Loucy (cell line): ENCODE results near the gene SPRYD3.
A peak's percentile ranks its signal among the peaks of the same experiment; 100 is the strongest.

Source experiments
- H2AFZ ChIP-seq: fragments of 200-600 bp; sonication (generic); 2 replicates; pipeline ENCODE4 v1.6.0; 2016; ENCODE audit warnings: antibody characterized with exemption, mild to moderate bottlenecking, low read length, moderate library complexity
- H3F3A ChIP-seq: fragments of 200-600 bp; 2 replicates; pipeline ENCODE4 v1.6.0; 2016; ENCODE audit warnings: antibody characterized with exemption, low read depth, mild to moderate bottlenecking
- H3K27me3 ChIP-seq: fragments of 200-600 bp; sonication (generic); 2 replicates; pipeline ENCODE4 v1.6.1; 2014; ENCODE audit warnings: low read length, mild to moderate bottlenecking; ENCODE audit not compliant: insufficient read depth, poor library complexity, severe bottlenecking
- H3K36me3 ChIP-seq: fragments of 200-600 bp; sonication (generic); 2 replicates; pipeline ENCODE4 v1.6.1; 2016; ENCODE audit warnings: low read length; ENCODE audit not compliant: insufficient read depth
- H3K4me1 ChIP-seq: fragments of 200-600 bp; sonication (generic); 2 replicates; pipeline ENCODE4 v1.5.1; 2014; ENCODE audit warnings: low read length, mild to moderate bottlenecking; ENCODE audit not compliant: insufficient read depth, poor library complexity, severe bottlenecking
- H3K4me2 ChIP-seq: fragments of 200-600 bp; sonication (generic); 2 replicates; pipeline ENCODE4 v1.6.0; 2014; ENCODE audit warnings: antibody characterized with exemption, low read length, low read depth, mild to moderate bottlenecking; ENCODE audit not compliant: poor library complexity, severe bottlenecking
- H3K4me3 ChIP-seq: fragments of 200-600 bp; sonication (generic); 2 replicates; pipeline ENCODE4 v1.5.1; 2014; ENCODE audit warnings: low read length, mild to moderate bottlenecking, mixed read lengths; ENCODE audit not compliant: poor library complexity, severe bottlenecking
- H3K79me2 ChIP-seq: fragments of 200-600 bp; sonication (generic); 2 replicates; pipeline ENCODE4 v1.6.1; 2014; ENCODE audit warnings: low read length; ENCODE audit not compliant: insufficient read depth
- H3K9ac ChIP-seq: fragments of 200-600 bp; sonication (generic); 2 replicates; pipeline ENCODE4 v1.6.0; 2014; ENCODE audit warnings: mild to moderate bottlenecking, low read depth, low read length, moderate library complexity; ENCODE audit not compliant: poor library complexity, severe bottlenecking
- H3K9me2 ChIP-seq: fragments of 200-600 bp; sonication (generic); replicated peaks from 2 replicates; pipeline ENCODE4 v1.6.1; 2016; ENCODE audit warnings: low read depth, low read length, mixed read lengths
- H3K9me3 ChIP-seq: fragments of 200-600 bp; sonication (generic); 2 replicates; pipeline ENCODE4 v1.6.1; 2014; ENCODE audit warnings: mild to moderate bottlenecking, antibody characterized with exemption, low read length, low read depth; ENCODE audit not compliant: insufficient read depth
- H4K20me1 ChIP-seq: fragments of 200-600 bp; sonication (generic); 2 replicates; pipeline ENCODE4 v1.6.0; 2014; ENCODE audit warnings: antibody characterized with exemption, low read length, mild to moderate bottlenecking; ENCODE audit not compliant: insufficient read depth, poor library complexity, severe bottlenecking
- EZH2phosphoT487 ChIP-seq: fragments of 200-600 bp; IDR thresholded peaks from 2 replicates; pipeline ENCODE4 v1.6.1; 2018; ENCODE audit warnings: antibody characterized with exemption, mild to moderate bottlenecking, moderate library complexity, borderline replicate concordance
- TF ChIP-seq, protein P1 (sequence below): fragments of 200-600 bp; sonication (generic); conservative IDR thresholded peaks from 2 replicates; pipeline ENCODE4 v1.5.1; 2014; ENCODE audit warnings: mild to moderate bottlenecking, antibody characterized with exemption, low read length

The SPRYD3 gene

DNA sequence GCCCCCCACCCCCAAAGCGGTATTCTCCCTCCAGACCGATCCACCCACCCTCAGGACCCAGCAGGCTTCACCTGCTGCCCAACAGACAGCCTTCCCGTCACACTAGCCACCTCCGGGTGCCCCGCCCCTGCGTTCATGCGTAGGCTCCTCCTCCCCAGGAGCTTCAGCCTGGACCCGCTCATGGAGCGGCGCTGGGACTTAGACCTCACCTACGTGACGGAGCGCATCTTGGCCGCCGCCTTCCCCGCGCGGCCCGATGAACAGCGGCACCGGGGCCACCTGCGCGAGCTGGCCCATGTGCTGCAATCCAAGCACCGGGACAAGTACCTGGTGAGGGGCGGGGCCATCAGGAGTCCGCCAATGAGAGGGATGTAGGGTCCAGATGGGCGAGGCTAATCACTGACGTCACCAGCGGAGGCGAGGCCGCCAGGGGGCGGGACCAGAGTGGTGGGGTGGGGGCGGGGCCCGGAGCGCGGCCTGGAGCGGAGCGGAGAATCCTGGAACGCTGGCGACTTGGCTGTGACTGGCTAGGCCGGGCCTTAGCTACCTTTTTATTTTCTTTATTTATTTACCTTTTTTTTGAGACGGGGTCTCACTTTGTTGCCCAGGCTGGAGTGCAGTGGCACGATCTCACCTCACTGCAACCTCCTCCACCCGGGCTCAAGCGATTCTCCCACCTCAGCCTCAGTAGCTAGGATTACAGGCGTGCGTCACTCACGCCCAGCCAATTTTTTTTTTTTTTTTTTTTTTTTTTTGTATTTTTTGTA is 24.9 kb downstream of the SPRYD3 start:
- Histone ChIP-seq H3K9ac (peak overlapping the region; percentile 48), H3K9me3 (no peaks in the 10 kb centered on the region), H3K9me2 (no peaks in the 10 kb centered on the region), H3K4me1 (peaks cover 14% of the 10 kb centered on the region), H2AFZ (peak overlapping the region; percentile 100), H3K36me3 (no peaks in the 10 kb centered on the region), H3K4me2 (peak overlapping the region; percentile 87), H3K27me3 (no peaks in the 10 kb centered on the region), H4K20me1 (no peaks in the 10 kb centered on the region), H3F3A (no peaks in the 10 kb centered on the region), H3K4me3 (peak overlapping the region; percentile 94), H3K79me2 (no peaks in the 10 kb centered on the region)
- TF ChIP-seq, protein P1, sequence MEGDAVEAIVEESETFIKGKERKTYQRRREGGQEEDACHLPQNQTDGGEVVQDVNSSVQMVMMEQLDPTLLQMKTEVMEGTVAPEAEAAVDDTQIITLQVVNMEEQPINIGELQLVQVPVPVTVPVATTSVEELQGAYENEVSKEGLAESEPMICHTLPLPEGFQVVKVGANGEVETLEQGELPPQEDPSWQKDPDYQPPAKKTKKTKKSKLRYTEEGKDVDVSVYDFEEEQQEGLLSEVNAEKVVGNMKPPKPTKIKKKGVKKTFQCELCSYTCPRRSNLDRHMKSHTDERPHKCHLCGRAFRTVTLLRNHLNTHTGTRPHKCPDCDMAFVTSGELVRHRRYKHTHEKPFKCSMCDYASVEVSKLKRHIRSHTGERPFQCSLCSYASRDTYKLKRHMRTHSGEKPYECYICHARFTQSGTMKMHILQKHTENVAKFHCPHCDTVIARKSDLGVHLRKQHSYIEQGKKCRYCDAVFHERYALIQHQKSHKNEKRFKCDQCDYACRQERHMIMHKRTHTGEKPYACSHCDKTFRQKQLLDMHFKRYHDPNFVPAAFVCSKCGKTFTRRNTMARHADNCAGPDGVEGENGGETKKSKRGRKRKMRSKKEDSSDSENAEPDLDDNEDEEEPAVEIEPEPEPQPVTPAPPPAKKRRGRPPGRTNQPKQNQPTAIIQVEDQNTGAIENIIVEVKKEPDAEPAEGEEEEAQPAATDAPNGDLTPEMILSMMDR, result no peak
- no peak for TF ChIP-seq EZH2phosphoT487

DNA sequence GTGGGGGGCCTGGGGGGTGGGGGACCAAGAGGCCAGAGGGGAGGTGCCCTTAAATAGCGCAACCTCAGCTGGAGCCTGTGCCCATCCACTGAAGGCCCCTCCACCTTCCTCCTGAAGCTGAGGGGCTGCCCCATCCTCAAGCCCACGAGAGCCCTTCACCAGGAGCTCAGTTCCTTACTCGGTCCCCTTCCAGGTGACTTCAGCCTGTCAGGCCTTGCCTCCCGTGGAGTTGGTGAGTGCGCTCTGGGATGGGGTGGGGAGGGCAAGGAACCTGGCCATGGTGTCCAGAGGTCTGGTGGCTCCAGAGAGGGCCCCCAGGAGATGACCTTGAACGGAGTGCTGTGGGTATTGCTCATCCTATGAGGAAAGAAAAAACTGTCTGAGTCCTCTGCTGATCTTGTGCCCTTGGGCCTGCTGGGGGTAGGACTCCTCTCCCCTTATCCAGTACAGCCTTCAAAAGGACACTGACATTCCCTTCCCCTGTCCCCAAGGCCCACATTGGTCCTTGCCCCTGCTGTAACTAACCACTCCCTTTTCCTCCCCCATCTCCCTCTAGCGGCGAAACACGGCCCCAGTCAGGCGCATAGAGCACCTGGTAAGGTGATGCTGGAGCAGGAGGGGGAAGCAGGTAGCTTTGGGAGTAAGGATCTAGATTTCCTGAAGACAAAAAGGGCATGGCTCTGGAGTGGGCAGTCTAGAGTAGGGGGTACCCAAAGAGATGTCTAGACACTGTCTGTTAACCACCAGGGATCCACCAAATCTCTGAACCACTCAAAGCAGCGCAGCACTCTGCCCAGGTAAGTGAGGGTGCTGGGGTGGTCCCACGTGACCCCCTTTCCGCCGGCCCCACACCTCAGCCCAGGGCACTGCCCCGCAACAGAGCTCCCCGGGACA is 25.7 kb downstream of the SPRYD3 start:
- no peaks in the 10 kb centered on the region for H3K36me3 ChIP-seq
- peaks cover 14% of the 10 kb centered on the region for H3K4me1 ChIP-seq
- peak overlapping the region; percentile 48 for H3K9ac ChIP-seq
- H3K4me2 ChIP-seq, result peak overlapping the region; percentile 87
- H3F3A ChIP-seq, result no peaks in the 10 kb centered on the region
- no peaks in the 10 kb centered on the region for H3K9me3 ChIP-seq
- H3K79me2 ChIP-seq, result no peaks in the 10 kb centered on the region
- no peaks in the 10 kb centered on the region for H3K9me2 ChIP-seq
- no peaks in the 10 kb centered on the region for H4K20me1 ChIP-seq
- peak overlapping the region; percentile 100 for H2AFZ ChIP-seq
- H3K27me3 ChIP-seq, result no peaks in the 10 kb centered on the region
- H3K4me3 ChIP-seq, result peak overlapping the region; percentile 94
- TF ChIP-seq, protein P1, result peak; percentile 81
- no peak for TF ChIP-seq EZH2phosphoT487

DNA sequence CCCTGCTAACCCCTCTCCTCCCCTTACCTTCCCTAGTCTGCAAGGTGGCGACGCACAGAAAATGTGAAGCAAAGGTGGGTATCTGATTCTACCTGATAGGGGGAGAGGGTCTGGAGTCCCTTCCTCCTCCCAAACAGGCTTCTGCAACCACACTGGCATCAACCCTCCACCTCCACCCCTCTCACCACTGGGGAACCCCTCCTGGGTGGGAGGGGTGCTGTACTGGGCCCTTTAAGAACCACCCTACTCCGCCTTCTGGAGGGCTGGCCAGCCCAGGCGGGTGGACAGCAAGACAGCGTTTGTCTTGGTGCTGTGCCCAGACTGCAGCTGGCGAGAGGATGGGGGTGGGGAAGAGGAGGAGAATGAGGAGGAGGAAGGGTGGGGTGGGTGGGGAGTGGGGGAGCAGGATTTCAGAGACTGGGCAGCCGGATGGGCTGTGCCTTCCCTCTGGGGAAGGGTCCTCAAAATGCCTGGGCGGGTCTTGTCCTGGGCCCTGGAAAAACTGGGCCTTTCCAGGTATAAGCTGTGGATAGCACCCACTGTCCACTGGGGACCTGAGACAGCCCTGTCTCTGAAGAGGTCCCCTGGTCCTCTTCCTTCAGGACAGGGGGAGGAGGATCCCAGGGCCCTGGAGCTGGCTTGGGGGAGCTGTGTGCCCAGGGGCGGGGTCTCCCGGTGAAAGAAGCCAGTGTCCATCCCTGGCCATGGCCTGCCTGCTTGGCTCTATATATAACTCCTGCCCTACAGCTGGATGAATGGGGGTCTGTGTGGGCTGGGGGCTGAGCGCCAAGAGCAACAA is 26.6 kb downstream of the SPRYD3 start:
- no peaks in the 10 kb centered on the region for H3F3A ChIP-seq
- no peak overlapping the region for H3K4me3 ChIP-seq
- no peaks in the 10 kb centered on the region for H3K9me3 ChIP-seq
- TF ChIP-seq, protein P1, result no peak
- TF ChIP-seq EZH2phosphoT487, result no peak
- H4K20me1 ChIP-seq, result no peaks in the 10 kb centered on the region
- H3K9me2 ChIP-seq, result no peaks in the 10 kb centered on the region
- no peaks in the 10 kb centered on the region for H3K27me3 ChIP-seq
- H3K4me2 ChIP-seq, result no peak overlapping the region
- H2AFZ ChIP-seq, result no peak overlapping the region
- no peaks in the 10 kb centered on the region for H3K79me2 ChIP-seq
- no peaks in the 10 kb centered on the region for H3K36me3 ChIP-seq
- no peak overlapping the region for H3K9ac ChIP-seq
- H3K4me1 ChIP-seq, result peaks cover 14% of the 10 kb centered on the region
